Brain microvascular endothelial cell (primary cell): Measurements from ENCODE around the gene VSTM1.

ENCODE experiments used
- DNase-seq: peaks from one replicate; pipeline ENCODE4 v3.0.0-alpha.2; 2020
- H3K27ac ChIP-seq: fragments of 250-450 bp; sonication (Bioruptor Pico); 2 replicates; pipeline ENCODE4 v1.5.1; 2020; ENCODE audit warnings: mild to moderate bottlenecking, moderate library complexity
- H3K27me3 ChIP-seq: fragments of 250-450 bp; sonication (Bioruptor Pico); replicated peaks from 2 replicates; pipeline ENCODE4 v1.5.1; 2020; ENCODE audit warnings: mild to moderate bottlenecking
- H3K36me3 ChIP-seq: fragments of 250-450 bp; sonication (Bioruptor Pico); replicated peaks from 2 replicates; pipeline ENCODE4 v1.5.1; 2020; ENCODE audit warnings: mild to moderate bottlenecking
- H3K4me3 ChIP-seq: 2 replicates; pipeline ENCODE4 v1.5.1; 2011; ENCODE audit warnings: low read depth, mild to moderate bottlenecking, control low read depth, low read length, moderate library complexity
- in situ Hi-C: cut with HindIII; loops from 2 replicates; pipeline ENCODE4 v1.10.0; 2017; ENCODE audit warnings: low sequenced_read_pairs, low pct_ligation_motif_present
- TF ChIP-seq, protein P1 (sequence below): IDR thresholded peaks from 2 replicates; pipeline ENCODE4 v1.5.1; 2011; ENCODE audit warnings: low read depth, mild to moderate bottlenecking, moderate library complexity, low read length, control low read depth, inconsistent platforms; ENCODE audit errors: missing control alignments

Gene VSTM1, protein sequence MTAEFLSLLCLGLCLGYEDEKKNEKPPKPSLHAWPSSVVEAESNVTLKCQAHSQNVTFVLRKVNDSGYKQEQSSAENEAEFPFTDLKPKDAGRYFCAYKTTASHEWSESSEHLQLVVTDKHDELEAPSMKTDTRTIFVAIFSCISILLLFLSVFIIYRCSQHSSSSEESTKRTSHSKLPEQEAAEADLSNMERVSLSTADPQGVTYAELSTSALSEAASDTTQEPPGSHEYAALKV

DNA sequence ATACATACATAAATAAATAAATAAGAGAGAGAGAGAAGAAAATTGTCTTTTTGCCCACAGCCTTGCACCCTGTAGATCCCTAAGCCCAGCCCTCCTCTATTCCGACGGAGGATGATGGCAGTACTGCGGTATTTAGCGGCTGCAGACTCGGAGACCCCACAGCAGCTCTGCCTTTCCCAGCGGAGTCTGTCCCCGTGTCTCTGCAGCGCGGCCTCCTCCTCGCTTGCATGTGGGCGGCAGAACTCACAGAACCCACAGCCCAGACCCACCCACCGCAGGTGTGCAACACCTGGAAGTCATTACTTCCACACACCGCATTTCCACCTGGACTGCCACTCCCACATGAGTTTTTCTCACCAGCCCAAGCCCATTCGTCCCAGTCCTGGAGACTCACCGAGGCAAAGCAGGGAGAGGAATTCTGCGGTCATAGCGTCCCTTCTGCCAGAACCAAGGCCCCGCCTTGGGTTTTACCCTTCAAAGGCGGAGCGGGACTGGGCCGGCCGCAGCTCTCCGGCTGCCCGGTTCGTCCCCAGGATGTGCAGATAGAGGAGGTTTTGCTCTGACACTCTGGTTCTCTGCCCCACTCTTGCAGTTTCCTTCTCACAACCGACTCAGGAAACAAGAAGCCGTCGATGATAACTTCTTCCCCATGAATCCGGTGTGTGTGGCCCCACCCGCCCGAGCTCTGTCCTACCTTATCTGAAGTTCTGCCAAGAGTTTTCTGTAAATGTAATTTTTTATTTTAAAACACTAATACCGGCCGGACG is at the start of gene VSTM1:
TSS of gene VSTM1 (minus strand) at position 548 of the 767 bp plus-strand sequence. CDS start at position 428, 120 bp downstream.
- in situ Hi-C loops = no loop called here
- Histone ChIP-seq H3K4me3 (no peak within 1 kb of the TSS), H3K36me3 (no peaks in the 10 kb centered on the region), H3K27ac (no peak within 1 kb of the TSS), H3K27me3 (no peaks in the 10 kb centered on the region)
- no peak for DNase-seq
- TF ChIP-seq, protein P1, sequence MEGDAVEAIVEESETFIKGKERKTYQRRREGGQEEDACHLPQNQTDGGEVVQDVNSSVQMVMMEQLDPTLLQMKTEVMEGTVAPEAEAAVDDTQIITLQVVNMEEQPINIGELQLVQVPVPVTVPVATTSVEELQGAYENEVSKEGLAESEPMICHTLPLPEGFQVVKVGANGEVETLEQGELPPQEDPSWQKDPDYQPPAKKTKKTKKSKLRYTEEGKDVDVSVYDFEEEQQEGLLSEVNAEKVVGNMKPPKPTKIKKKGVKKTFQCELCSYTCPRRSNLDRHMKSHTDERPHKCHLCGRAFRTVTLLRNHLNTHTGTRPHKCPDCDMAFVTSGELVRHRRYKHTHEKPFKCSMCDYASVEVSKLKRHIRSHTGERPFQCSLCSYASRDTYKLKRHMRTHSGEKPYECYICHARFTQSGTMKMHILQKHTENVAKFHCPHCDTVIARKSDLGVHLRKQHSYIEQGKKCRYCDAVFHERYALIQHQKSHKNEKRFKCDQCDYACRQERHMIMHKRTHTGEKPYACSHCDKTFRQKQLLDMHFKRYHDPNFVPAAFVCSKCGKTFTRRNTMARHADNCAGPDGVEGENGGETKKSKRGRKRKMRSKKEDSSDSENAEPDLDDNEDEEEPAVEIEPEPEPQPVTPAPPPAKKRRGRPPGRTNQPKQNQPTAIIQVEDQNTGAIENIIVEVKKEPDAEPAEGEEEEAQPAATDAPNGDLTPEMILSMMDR = no peak

DNA sequence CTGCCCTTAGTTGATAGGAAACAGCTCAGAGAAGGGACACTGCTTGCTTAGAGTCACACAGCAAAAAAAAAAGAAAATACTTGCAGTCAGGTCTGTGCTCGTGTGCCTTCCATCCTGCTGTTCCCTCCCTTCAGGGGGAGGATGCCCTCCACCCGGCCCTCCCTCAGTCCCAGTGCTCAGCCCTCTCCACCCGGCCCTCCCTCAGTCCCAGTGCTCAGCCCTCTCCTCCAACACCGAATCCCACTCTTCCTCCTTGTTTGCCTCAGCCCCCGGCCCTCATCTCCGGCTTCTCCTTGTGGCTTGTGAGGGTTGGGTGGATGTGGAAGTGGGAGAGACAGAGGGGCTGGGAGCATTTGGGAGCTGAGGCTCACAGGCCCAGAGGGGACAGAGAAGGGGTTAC is 46.0 kb upstream of the VSTM1 start:
- no peak overlapping the region for H3K4me3 ChIP-seq
- no peak overlapping the region for H3K27ac ChIP-seq
- H3K36me3 ChIP-seq = peaks cover 62% of the 10 kb centered on the region
- TF ChIP-seq, protein P1 = no peak
- in situ Hi-C loops = no loop called here
- H3K27me3 ChIP-seq = no peaks in the 10 kb centered on the region
- DNase-seq = no peak

DNA sequence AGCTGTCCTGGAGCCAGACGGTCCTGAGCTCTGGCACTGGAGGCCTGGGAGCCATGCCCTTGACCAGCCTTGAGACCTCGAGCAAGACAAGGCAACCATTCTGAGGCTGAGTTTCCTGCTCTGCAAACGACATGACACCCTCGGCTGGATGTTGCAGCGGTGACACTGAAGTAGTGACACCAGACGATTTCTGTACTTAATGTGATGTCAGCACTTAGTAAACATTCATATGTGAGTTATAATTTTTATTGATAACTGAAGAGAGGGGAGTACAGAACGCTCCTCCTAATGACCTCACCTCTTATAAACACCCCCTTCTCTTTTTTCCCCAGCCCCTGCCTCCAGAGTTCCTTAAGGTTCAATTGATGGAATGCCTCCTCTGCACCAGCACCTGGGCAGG is 44.8 kb upstream of the VSTM1 start:
- H3K27me3 ChIP-seq = no peaks in the 10 kb centered on the region
- no peak for DNase-seq
- in situ Hi-C loops = no loop called here
- peaks cover 57% of the 10 kb centered on the region for H3K36me3 ChIP-seq
- H3K27ac ChIP-seq = no peak overlapping the region
- TF ChIP-seq, protein P1 = no peak
- no peak overlapping the region for H3K4me3 ChIP-seq

DNA sequence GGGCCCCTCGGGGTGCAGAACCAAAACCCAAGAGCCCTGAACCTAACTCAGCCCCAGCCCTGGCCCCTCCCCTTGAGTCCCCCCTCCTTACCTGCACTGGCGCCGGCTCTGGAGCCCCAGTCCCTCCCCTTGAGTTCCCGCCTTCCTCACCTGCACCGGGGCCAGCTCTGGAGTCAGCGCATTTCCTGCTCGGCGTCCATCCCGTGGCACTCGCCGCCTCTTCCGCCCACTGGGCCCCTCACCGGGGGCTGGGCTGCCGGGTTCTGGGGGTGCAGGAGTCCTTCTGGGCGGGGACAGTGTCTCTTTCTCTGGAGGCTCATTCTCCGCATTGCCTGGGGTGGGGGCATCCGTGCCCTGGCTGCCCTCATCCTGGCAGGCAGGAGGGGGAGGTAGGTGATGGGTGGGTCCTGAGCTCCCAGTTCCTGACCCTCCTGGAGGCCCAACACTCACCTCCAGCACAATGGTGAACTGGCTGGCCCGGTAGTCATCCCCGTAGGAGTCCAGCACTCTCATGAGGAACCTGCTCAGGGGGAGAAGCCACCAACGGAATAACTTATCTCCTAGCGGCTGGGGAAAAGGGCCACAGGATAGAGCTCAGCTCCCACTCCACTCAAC is 44.3 kb upstream of the VSTM1 start:
- Histone ChIP-seq H3K27ac (no peak overlapping the region), H3K36me3 (peaks cover 52% of the 10 kb centered on the region), H3K4me3 (no peak overlapping the region), H3K27me3 (no peaks in the 10 kb centered on the region)
- no peak for DNase-seq
- TF ChIP-seq, protein P1 = no peak
- in situ Hi-C loops = no loop called here

DNA sequence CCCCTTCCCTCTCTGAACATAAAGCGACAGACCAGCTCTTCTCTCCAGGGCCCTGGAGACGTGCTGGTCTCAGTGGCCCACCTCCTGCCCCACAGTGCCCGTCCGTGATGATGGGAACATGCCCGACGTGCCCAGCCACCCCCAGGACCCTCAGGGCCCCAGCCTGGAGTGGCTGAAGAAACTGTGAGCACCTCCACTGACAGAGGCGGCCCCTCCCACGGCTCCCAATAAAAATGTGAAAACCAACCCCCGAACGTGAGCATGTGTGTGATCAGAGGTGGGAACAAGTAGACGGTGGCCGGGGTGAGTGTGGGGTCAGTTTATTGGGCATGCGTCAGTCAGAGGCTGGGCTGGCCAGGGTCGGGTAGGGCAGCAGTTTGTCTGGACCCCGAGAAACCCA is 43.0 kb upstream of the VSTM1 start:
- in situ Hi-C loops = no loop called here
- no peak for DNase-seq
- TF ChIP-seq, protein P1 = no peak
- H3K4me3 ChIP-seq = no peak overlapping the region
- H3K36me3 ChIP-seq = peaks cover 50% of the 10 kb centered on the region
- no peaks in the 10 kb centered on the region for H3K27me3 ChIP-seq
- no peak overlapping the region for H3K27ac ChIP-seq
